ENCODE results near the gene C18orf63. TPM values are rescaled to one million over a fixed set of nuclear protein-coding genes. Genes with fewer than 3 reads are reported as not detected.

Gene C18orf63
- total RNA-seq, 1 experiment from 2014 or later = not detected

GRCh38 chr18:74348581-74348980 is 32.9 kb downstream of the C18orf63 start:
- no peak overlapping the region for H3K4me3 Mint-ChIP-seq (ENCODE audit: unreplicated experiment)
- CTCF ChIA-PET = interaction anchor here (0.6 to 11.9 kb wide), 6 partner anchors 34 to 203 kb away, joined by 3 to 234 read pairs (median 10); partner anchors contain the start of gene CNDP2
- H3K4me1 Mint-ChIP-seq (ENCODE audit: insufficient read depth, unreplicated experiment) = no peaks in the 10 kb centered on the region
- DNase-seq (ENCODE audit: unreplicated experiment) = no peak
- no peak overlapping the region for H3K27ac Mint-ChIP-seq (ENCODE audit: low read depth, unreplicated experiment)
- POLR2A ChIA-PET = no interaction called here
- TF ChIP-seq, protein P1, sequence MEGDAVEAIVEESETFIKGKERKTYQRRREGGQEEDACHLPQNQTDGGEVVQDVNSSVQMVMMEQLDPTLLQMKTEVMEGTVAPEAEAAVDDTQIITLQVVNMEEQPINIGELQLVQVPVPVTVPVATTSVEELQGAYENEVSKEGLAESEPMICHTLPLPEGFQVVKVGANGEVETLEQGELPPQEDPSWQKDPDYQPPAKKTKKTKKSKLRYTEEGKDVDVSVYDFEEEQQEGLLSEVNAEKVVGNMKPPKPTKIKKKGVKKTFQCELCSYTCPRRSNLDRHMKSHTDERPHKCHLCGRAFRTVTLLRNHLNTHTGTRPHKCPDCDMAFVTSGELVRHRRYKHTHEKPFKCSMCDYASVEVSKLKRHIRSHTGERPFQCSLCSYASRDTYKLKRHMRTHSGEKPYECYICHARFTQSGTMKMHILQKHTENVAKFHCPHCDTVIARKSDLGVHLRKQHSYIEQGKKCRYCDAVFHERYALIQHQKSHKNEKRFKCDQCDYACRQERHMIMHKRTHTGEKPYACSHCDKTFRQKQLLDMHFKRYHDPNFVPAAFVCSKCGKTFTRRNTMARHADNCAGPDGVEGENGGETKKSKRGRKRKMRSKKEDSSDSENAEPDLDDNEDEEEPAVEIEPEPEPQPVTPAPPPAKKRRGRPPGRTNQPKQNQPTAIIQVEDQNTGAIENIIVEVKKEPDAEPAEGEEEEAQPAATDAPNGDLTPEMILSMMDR (IDR thresholded peaks at IDR 0.05; ENCODE audit: unreplicated experiment) = no peak
- H3K27me3 Mint-ChIP-seq (ENCODE audit: insufficient read depth, unreplicated experiment) = peaks cover 21% of the 10 kb centered on the region
- no TSS peak for BruUV-seq (replicated peaks)
- intact Hi-C loops (cut with micrococcal nuclease) = no loop called here
- no peaks in the 10 kb centered on the region for H3K9me3 Mint-ChIP-seq (ENCODE audit: unreplicated experiment)
- H3K36me3 Mint-ChIP-seq (ENCODE audit: insufficient read depth, unreplicated experiment) = no peaks in the 10 kb centered on the region

GRCh38 chr18:74351354-74351753 is 35.7 kb downstream of the C18orf63 start:
- no peak overlapping the region for H3K4me3 Mint-ChIP-seq (ENCODE audit: unreplicated experiment)
- DNase-seq (ENCODE audit: unreplicated experiment) = peak; percentile 12
- H3K9me3 Mint-ChIP-seq (ENCODE audit: unreplicated experiment) = no peaks in the 10 kb centered on the region
- intact Hi-C loops (cut with micrococcal nuclease) = no loop called here
- no peaks in the 10 kb centered on the region for H3K4me1 Mint-ChIP-seq (ENCODE audit: insufficient read depth, unreplicated experiment)
- TF ChIP-seq, protein P1 (IDR thresholded peaks at IDR 0.05; ENCODE audit: unreplicated experiment) = no peak
- BruUV-seq (replicated peaks) = no TSS peak
- H3K36me3 Mint-ChIP-seq (ENCODE audit: insufficient read depth, unreplicated experiment) = no peaks in the 10 kb centered on the region
- ChIA-PET CTCF (interaction anchor here (2.6 to 11.9 kb wide), 4 partner anchors 142 to 205 kb away, joined by 9 to 234 read pairs (median 54); partner anchors contain the start of gene CNDP2), POLR2A (no interaction called here)
- no peak overlapping the region for H3K27ac Mint-ChIP-seq (ENCODE audit: low read depth, unreplicated experiment)
- H3K27me3 Mint-ChIP-seq (ENCODE audit: insufficient read depth, unreplicated experiment) = peaks cover 21% of the 10 kb centered on the region

- no peaks in the 10 kb centered on the region for H3K9me3 Mint-ChIP-seq (ENCODE audit: unreplicated experiment)
- H3K27ac Mint-ChIP-seq (ENCODE audit: low read depth, unreplicated experiment) = no peak overlapping the region
- no TSS peak for BruUV-seq (replicated peaks)
- peaks cover 40% of the 10 kb centered on the region for H3K27me3 Mint-ChIP-seq (ENCODE audit: insufficient read depth, unreplicated experiment)
- peak; percentile 61 for DNase-seq (ENCODE audit: unreplicated experiment)
- H3K4me3 Mint-ChIP-seq (ENCODE audit: unreplicated experiment) = no peak overlapping the region
- ChIA-PET CTCF (interaction anchor here (0.5 to 11.9 kb wide), 46 partner anchors 9 to 1623 kb away, joined by 3 to 234 read pairs (median 4); partner anchors contain the start of genes C18orf63 and CNDP2), POLR2A (interaction anchor here (0.6 to 1.6 kb wide), 6 partner anchors 10 to 199 kb away, joined by 3 to 15 read pairs (median 4); partner anchors contain the start of gene CNDP2)
- no peaks in the 10 kb centered on the region for H3K36me3 Mint-ChIP-seq (ENCODE audit: insufficient read depth, unreplicated experiment)
- TF ChIP-seq, protein P1 (IDR thresholded peaks at IDR 0.05; ENCODE audit: unreplicated experiment) = peak; percentile 55
- intact Hi-C loops (cut with micrococcal nuclease) = loop anchor here (1.0 kb wide), 2 partner anchors 140 to 199 kb away; no protein-coding TSS in a partner anchor
- no peaks in the 10 kb centered on the region for H3K4me1 Mint-ChIP-seq (ENCODE audit: insufficient read depth, unreplicated experiment)
These were observed 37.6 kb downstream of the C18orf63 start for GRCh38 chr18:74353169-74353775.

- no peak overlapping the region for H3K27ac Mint-ChIP-seq (ENCODE audit: low read depth, unreplicated experiment)
- CTCF ChIA-PET = interaction anchor here (1.9 to 11.9 kb wide), 3 partner anchors 15 to 195 kb away, joined by 4 to 234 read pairs (median 87); partner anchors contain the start of gene CNDP2
- TF ChIP-seq, protein P1 (IDR thresholded peaks at IDR 0.05; ENCODE audit: unreplicated experiment) = no peak
- no peak overlapping the region for H3K4me3 Mint-ChIP-seq (ENCODE audit: unreplicated experiment)
- no TSS peak for BruUV-seq (replicated peaks)
- H3K27me3 Mint-ChIP-seq (ENCODE audit: insufficient read depth, unreplicated experiment) = peaks cover 72% of the 10 kb centered on the region
- intact Hi-C loops (cut with micrococcal nuclease) = no loop called here
- H3K36me3 Mint-ChIP-seq (ENCODE audit: insufficient read depth, unreplicated experiment) = no peaks in the 10 kb centered on the region
- DNase-seq (ENCODE audit: unreplicated experiment) = no peak
- POLR2A ChIA-PET = no interaction called here
- H3K4me1 Mint-ChIP-seq (ENCODE audit: insufficient read depth, unreplicated experiment) = no peaks in the 10 kb centered on the region
- H3K9me3 Mint-ChIP-seq (ENCODE audit: unreplicated experiment) = no peaks in the 10 kb centered on the region
These were observed 41.3 kb downstream of the C18orf63 start for GRCh38 chr18:74356959-74357358.
